ENCODE measurements around the gene DPYD. TPM values are rescaled to one million over a fixed set of nuclear protein-coding genes. Genes with fewer than 3 reads are reported as not detected.

Gene DPYD
- total RNA-seq, 2 experiments from 2014 or later = 34.4 to 35.9 TPM

- intact Hi-C loops (cut with DNase I, micrococcal nuclease) = no loop called here
- no peak for DNase-seq
- H3K4me1 ChIP-seq (ENCODE audit: insufficient read depth, low read length) = no peaks in the 10 kb centered on the region
- H3K27me3 Mint-ChIP-seq = no peaks in the 10 kb centered on the region
- no peak overlapping the region for H3K4me3 ChIP-seq (ENCODE audit: low read length)
- CTCF ChIA-PET = no interaction called here
- H3K4me3 Mint-ChIP-seq = no peak overlapping the region
- H3K27ac Mint-ChIP-seq = no peak overlapping the region
- no peaks in the 10 kb centered on the region for H3K9me3 Mint-ChIP-seq
- H3K4me1 Mint-ChIP-seq (ENCODE audit: low read depth) = no peaks in the 10 kb centered on the region
- no peak for ATAC-seq (ENCODE audit: poor library complexity)
- POLR2A ChIA-PET = no interaction called here
- TF ChIP-seq CTCF (IDR thresholded peaks at IDR 0.05) = no peak
- no peaks in the 10 kb centered on the region for H3K9me3 ChIP-seq (ENCODE audit: control insufficient read depth in 1 of 2, insufficient read depth in 1 of 2, low read length in 2 of 2)
- H3K27me3 ChIP-seq (ENCODE audit: control insufficient read depth in 1 of 2, insufficient read depth in 2 of 2, low read length in 2 of 2) = no peaks in the 10 kb centered on the region
- peaks cover 31% of the 10 kb centered on the region for H3K36me3 Mint-ChIP-seq (ENCODE audit: low read depth)
- no peak overlapping the region for H3K27ac ChIP-seq (ENCODE audit: low read depth in 1 of 2, low read length in 2 of 2)
- H3K36me3 ChIP-seq (ENCODE audit: insufficient read depth, low read length) = no peaks in the 10 kb centered on the region
Observed at GRCh38 chr1:97379387-97380075, 541.3 kb downstream of the DPYD start.

- Mint-ChIP-seq H3K36me3 (ENCODE audit: low read depth) (peaks cover 33% of the 10 kb centered on the region), H3K9me3 (no peaks in the 10 kb centered on the region), H3K27ac (no peak overlapping the region), H3K4me1 (ENCODE audit: low read depth) (no peaks in the 10 kb centered on the region), H3K27me3 (no peaks in the 10 kb centered on the region), H3K4me3 (no peak overlapping the region)
- H3K4me3 ChIP-seq (ENCODE audit: low read length) = no peak overlapping the region
- ATAC-seq (ENCODE audit: poor library complexity) = no peak
- H3K27me3 ChIP-seq (ENCODE audit: control insufficient read depth in 1 of 2, insufficient read depth in 2 of 2, low read length in 2 of 2) = no peaks in the 10 kb centered on the region
- intact Hi-C loops (cut with DNase I, micrococcal nuclease) = no loop called here
- no peak for TF ChIP-seq CTCF (IDR thresholded peaks at IDR 0.05)
- ChIA-PET POLR2A (no interaction called here), CTCF (no interaction called here)
- DNase-seq = no peak
- H3K4me1 ChIP-seq (ENCODE audit: insufficient read depth, low read length) = no peaks in the 10 kb centered on the region
- no peaks in the 10 kb centered on the region for H3K36me3 ChIP-seq (ENCODE audit: insufficient read depth, low read length)
- H3K27ac ChIP-seq (ENCODE audit: low read depth in 1 of 2, low read length in 2 of 2) = no peak overlapping the region
- no peaks in the 10 kb centered on the region for H3K9me3 ChIP-seq (ENCODE audit: control insufficient read depth in 1 of 2, insufficient read depth in 1 of 2, low read length in 2 of 2)
Observed at GRCh38 chr1:97378596-97378995, 542.2 kb downstream of the DPYD start.

- H3K36me3 Mint-ChIP-seq (ENCODE audit: low read depth) = peaks cover 40% of the 10 kb centered on the region
- no peaks in the 10 kb centered on the region for H3K4me1 Mint-ChIP-seq (ENCODE audit: low read depth)
- no peak overlapping the region for H3K4me3 Mint-ChIP-seq
- intact Hi-C loops (cut with DNase I, micrococcal nuclease) = no loop called here
- CTCF ChIA-PET = no interaction called here
- H3K4me3 ChIP-seq (ENCODE audit: low read length) = no peak overlapping the region
- H3K9me3 Mint-ChIP-seq = no peaks in the 10 kb centered on the region
- no peaks in the 10 kb centered on the region for H3K27me3 ChIP-seq (ENCODE audit: control insufficient read depth in 1 of 2, insufficient read depth in 2 of 2, low read length in 2 of 2)
- H3K27me3 Mint-ChIP-seq = no peaks in the 10 kb centered on the region
- H3K27ac ChIP-seq (ENCODE audit: low read depth in 1 of 2, low read length in 2 of 2) = no peak overlapping the region
- H3K36me3 ChIP-seq (ENCODE audit: insufficient read depth, low read length) = no peaks in the 10 kb centered on the region
- ATAC-seq (ENCODE audit: poor library complexity) = no peak
- no peaks in the 10 kb centered on the region for H3K9me3 ChIP-seq (ENCODE audit: control insufficient read depth in 1 of 2, insufficient read depth in 1 of 2, low read length in 2 of 2)
- no peak overlapping the region for H3K27ac Mint-ChIP-seq
- no peak for DNase-seq
- H3K4me1 ChIP-seq (ENCODE audit: insufficient read depth, low read length) = no peaks in the 10 kb centered on the region
- TF ChIP-seq CTCF (IDR thresholded peaks at IDR 0.05) = no peak
- POLR2A ChIA-PET = interaction anchor here (0.6 kb wide), 1 partner anchor 71 kb away, joined by 4 read pairs; no protein-coding TSS in a partner anchor
Observed at GRCh38 chr1:97377432-97378034, 543.3 kb downstream of the DPYD start.

All from CD4-positive, alpha-beta T cell (primary cell).